ENCODE measurements around the gene DLL4.

The DLL4 gene

DNA sequence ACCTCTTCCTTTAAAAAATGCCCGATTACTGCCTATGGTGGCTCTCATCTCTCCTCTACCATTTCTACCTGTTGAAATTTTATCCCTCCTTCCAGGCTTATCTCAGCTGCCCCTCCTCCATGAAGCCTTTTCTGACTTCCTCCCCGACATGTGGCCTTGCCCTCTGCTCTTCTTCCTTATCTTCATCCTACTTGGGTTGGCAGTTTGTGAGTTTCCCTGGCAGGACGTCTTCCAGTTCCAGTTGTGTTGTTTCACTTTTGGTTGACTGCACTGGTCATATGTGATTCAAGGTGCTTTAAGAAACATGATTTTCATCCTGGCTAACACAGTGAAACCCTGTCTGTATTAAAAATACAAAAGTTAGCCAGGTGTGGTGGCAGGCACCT lies 4.4 kb downstream of the DLL4 start:
- no peak overlapping the region for H3K27ac ChIP-seq
- CTCF ChIA-PET = no interaction called here
- TF ChIP-seq, protein P1, sequence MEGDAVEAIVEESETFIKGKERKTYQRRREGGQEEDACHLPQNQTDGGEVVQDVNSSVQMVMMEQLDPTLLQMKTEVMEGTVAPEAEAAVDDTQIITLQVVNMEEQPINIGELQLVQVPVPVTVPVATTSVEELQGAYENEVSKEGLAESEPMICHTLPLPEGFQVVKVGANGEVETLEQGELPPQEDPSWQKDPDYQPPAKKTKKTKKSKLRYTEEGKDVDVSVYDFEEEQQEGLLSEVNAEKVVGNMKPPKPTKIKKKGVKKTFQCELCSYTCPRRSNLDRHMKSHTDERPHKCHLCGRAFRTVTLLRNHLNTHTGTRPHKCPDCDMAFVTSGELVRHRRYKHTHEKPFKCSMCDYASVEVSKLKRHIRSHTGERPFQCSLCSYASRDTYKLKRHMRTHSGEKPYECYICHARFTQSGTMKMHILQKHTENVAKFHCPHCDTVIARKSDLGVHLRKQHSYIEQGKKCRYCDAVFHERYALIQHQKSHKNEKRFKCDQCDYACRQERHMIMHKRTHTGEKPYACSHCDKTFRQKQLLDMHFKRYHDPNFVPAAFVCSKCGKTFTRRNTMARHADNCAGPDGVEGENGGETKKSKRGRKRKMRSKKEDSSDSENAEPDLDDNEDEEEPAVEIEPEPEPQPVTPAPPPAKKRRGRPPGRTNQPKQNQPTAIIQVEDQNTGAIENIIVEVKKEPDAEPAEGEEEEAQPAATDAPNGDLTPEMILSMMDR (conservative IDR thresholded peaks at IDR 0.05; ENCODE audit: low read depth) = no peak
- no peak for DNase-seq (ENCODE audit: low spot score)
- POLR2A ChIA-PET (ENCODE audit: low non-redundant PET) = no interaction called here

DNA sequence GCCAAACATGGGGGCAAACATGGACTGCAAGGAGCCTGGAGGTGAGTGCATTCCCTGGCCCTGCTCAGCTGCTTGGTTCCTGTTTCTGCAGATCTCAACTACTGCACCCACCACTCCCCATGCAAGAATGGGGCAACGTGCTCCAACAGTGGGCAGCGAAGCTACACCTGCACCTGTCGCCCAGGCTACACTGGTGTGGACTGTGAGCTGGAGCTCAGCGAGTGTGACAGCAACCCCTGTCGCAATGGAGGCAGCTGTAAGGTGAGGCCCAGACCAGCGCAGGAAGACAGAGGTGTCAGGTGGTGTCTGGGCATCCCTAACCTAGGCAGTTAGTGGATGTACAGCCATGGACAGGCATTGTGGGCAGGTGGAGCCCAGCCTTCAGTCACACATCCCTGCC lies 5.3 kb downstream of the DLL4 start:
- POLR2A ChIA-PET (ENCODE audit: low non-redundant PET) = no interaction called here
- H3K27ac ChIP-seq = no peak overlapping the region
- DNase-seq (ENCODE audit: low spot score) = no peak
- CTCF ChIA-PET = no interaction called here
- TF ChIP-seq, protein P1 (conservative IDR thresholded peaks at IDR 0.05; ENCODE audit: low read depth) = no peak

DNA sequence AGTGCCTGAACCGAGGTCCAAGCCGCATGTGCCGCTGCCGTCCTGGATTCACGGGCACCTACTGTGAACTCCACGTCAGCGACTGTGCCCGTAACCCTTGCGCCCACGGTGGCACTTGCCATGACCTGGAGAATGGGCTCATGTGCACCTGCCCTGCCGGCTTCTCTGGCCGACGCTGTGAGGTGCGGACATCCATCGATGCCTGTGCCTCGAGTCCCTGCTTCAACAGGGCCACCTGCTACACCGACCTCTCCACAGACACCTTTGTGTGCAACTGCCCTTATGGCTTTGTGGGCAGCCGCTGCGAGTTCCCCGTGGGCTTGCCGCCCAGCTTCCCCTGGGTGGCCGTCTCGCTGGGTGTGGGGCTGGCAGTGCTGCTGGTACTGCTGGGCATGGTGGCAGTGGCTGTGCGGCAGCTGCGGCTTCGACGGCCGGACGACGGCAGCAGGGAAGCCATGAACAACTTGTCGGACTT lies 7.1 kb downstream of the DLL4 start:
- no peak for DNase-seq (ENCODE audit: low spot score)
- ChIA-PET CTCF (no interaction called here), POLR2A (ENCODE audit: low non-redundant PET) (no interaction called here)
- TF ChIP-seq, protein P1 (conservative IDR thresholded peaks at IDR 0.05; ENCODE audit: low read depth) = no peak
- no peak overlapping the region for H3K27ac ChIP-seq

DNA sequence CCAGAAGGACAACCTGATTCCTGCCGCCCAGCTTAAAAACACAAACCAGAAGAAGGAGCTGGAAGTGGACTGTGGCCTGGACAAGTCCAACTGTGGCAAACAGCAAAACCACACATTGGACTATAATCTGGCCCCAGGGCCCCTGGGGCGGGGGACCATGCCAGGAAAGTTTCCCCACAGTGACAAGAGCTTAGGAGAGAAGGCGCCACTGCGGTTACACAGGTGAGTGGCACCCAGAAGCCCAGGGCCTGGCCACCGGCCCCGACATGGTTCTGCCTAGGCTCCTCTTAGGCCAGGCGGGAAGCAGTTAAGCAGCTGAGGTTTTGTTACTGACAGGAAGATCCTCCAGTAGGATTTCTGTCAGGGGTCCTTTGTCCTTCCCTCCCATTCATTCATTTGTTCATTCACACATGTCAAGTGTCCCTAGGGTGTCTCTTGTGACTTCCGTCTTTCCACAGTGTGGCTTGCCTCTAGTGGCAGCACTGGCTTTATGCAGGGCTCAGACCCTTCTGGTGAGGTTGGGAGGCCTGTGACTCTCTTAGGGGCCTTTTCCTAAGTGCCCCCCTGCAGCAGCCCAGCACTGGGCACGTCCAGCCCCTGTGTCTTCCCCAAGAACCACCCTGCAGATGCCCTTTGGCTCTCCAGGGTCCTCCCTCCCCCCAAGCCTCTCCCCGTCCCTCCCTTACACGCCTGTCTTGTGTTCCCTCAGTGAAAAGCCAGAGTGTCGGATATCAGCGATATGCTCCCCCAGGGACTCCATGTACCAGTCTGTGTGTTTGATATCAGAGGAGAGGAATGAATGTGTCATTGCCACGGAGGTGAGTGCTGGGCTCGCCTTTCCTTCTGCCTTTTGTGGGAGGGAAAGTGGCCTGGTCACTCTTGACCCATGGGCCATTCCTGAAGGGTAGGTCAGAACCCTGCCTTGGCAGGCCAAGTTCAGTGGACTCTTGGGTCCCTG lies 7.8 kb downstream of the DLL4 start:
- CTCF ChIA-PET = no interaction called here

DNA sequence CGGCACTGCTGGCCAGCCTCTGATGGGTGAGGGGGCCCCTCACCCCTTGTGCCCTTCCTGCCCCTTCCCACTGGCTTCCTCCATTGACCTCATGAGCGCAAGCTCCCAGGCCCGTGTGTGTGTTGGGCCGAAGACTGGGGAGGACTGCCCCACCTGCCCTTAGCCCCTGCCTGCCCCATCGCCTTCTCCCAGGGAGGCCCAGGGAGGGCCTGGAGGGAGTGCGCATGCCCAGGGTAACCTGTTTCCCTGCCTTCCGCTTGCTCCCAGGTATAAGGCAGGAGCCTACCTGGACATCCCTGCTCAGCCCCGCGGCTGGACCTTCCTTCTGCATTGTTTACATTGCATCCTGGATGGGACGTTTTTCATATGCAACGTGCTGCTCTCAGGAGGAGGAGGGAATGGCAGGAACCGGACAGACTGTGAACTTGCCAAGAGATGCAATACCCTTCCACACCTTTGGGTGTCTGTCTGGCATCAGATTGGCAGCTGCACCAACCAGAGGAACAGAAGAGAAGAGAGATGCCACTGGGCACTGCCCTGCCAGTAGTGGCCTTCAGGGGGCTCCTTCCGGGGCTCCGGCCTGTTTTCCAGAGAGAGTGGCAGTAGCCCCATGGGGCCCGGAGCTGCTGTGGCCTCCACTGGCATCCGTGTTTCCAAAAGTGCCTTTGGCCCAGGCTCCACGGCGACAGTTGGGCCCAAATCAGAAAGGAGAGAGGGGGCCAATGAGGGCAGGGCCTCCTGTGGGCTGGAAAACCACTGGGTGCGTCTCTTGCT lies 8.8 kb downstream of the DLL4 start:
- POLR2A ChIA-PET (ENCODE audit: low non-redundant PET) = no interaction called here

More for the DNA sequence above, 7.8 kb downstream of the DLL4 start:
- no peak for DNase-seq (ENCODE audit: low spot score)
- POLR2A ChIA-PET (ENCODE audit: low non-redundant PET) = no interaction called here
- TF ChIP-seq, protein P1 (conservative IDR thresholded peaks at IDR 0.05; ENCODE audit: low read depth) = no peak
- no peak overlapping the region for H3K27ac ChIP-seq

DNA sequence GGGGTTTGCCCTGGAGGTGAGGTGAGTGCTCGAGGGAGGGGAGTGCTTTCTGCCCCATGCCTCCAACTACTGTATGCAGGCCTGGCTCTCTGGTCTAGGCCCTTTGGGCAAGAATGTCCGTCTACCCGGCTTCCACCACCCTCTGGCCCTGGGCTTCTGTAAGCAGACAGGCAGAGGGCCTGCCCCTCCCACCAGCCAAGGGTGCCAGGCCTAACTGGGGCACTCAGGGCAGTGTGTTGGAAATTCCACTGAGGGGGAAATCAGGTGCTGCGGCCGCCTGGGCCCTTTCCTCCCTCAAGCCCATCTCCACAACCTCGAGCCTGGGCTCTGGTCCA lies 9.4 kb downstream of the DLL4 start:
- TF ChIP-seq, protein P1 (conservative IDR thresholded peaks at IDR 0.05; ENCODE audit: low read depth) = no peak
- no peak overlapping the region for H3K27ac ChIP-seq
- ChIA-PET CTCF (interaction anchor here (0.6 to 1.1 kb wide), 4 partner anchors 10 to 426 kb away, joined by 3 to 5 read pairs (median 3); no protein-coding TSS in a partner anchor), POLR2A (ENCODE audit: low non-redundant PET) (no interaction called here)
- no peak for DNase-seq (ENCODE audit: low spot score)

More for the DNA sequence above, 8.8 kb downstream of the DLL4 start:
- H3K27ac ChIP-seq = no peak overlapping the region
- CTCF ChIA-PET = interaction anchor here (0.6 to 1.1 kb wide), 5 partner anchors 9 to 427 kb away, joined by 3 to 5 read pairs (median 3); no protein-coding TSS in a partner anchor
- TF ChIP-seq, protein P1 (conservative IDR thresholded peaks at IDR 0.05; ENCODE audit: low read depth) = peak; percentile 58
- peak; percentile 64 for DNase-seq (ENCODE audit: low spot score)
